Brain microvascular endothelial cell (primary cell): Measurements from ENCODE around the gene FAM78B.

ENCODE experiments used
- DNase-seq: peaks from one replicate; pipeline ENCODE4 v3.0.0-alpha.2; 2020
- H3K27ac ChIP-seq: fragments of 250-450 bp; sonication (Bioruptor Pico); 2 replicates; pipeline ENCODE4 v1.5.1; 2020; ENCODE audit warnings: mild to moderate bottlenecking, moderate library complexity
- H3K27me3 ChIP-seq: fragments of 250-450 bp; sonication (Bioruptor Pico); replicated peaks from 2 replicates; pipeline ENCODE4 v1.5.1; 2020; ENCODE audit warnings: mild to moderate bottlenecking
- H3K36me3 ChIP-seq: fragments of 250-450 bp; sonication (Bioruptor Pico); replicated peaks from 2 replicates; pipeline ENCODE4 v1.5.1; 2020; ENCODE audit warnings: mild to moderate bottlenecking
- H3K4me3 ChIP-seq: 2 replicates; pipeline ENCODE4 v1.5.1; 2011; ENCODE audit warnings: low read depth, mild to moderate bottlenecking, control low read depth, low read length, moderate library complexity
- in situ Hi-C: cut with HindIII; loops from 2 replicates; pipeline ENCODE4 v1.10.0; 2017; ENCODE audit warnings: low sequenced_read_pairs, low pct_ligation_motif_present
- TF ChIP-seq, protein P1 (sequence below): IDR thresholded peaks from 2 replicates; pipeline ENCODE4 v1.5.1; 2011; ENCODE audit warnings: low read depth, mild to moderate bottlenecking, moderate library complexity, low read length, control low read depth, inconsistent platforms; ENCODE audit errors: missing control alignments

FAM78B gene

DNA sequence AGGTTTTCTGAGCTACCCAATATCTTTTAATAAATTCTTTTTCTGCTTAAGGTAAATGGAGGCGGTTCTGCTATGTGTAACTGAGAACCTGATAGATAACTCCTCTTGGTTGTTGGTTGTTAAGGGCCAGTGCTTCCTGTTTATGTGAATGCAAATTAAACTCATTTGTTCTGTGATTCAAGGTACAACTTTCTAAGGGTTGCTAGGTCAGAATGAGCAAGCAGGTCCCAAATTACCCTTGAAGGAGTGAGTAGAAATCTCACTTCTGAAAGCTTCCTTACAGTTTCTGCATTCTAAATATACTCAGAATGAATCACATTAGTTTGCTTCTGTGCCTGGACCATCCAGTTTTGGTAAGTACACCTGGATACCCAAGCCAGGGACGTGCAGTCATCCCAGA, 15.5 kb upstream of the FAM78B start:
- in situ Hi-C loops = no loop called here

DNA sequence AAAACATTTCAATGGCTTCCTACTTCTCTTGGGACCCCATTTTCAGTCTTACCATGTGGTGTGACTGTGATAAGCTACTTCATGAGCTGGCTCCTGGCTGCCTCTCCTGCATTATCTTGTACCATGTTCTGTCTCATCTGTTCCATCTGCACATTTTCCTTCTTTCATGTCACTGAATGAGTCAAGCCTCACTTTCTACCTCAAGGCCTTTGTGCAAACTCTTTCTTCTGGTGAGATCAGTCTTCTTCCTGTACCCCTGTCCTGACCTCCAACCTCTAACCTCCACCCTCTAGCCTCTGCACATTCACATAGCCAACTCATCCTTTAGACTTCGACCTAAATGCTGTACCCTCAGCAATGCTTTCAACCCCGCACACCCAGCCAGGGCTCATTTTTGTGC, 9.6 kb upstream of the FAM78B start:
- TF ChIP-seq, protein P1, sequence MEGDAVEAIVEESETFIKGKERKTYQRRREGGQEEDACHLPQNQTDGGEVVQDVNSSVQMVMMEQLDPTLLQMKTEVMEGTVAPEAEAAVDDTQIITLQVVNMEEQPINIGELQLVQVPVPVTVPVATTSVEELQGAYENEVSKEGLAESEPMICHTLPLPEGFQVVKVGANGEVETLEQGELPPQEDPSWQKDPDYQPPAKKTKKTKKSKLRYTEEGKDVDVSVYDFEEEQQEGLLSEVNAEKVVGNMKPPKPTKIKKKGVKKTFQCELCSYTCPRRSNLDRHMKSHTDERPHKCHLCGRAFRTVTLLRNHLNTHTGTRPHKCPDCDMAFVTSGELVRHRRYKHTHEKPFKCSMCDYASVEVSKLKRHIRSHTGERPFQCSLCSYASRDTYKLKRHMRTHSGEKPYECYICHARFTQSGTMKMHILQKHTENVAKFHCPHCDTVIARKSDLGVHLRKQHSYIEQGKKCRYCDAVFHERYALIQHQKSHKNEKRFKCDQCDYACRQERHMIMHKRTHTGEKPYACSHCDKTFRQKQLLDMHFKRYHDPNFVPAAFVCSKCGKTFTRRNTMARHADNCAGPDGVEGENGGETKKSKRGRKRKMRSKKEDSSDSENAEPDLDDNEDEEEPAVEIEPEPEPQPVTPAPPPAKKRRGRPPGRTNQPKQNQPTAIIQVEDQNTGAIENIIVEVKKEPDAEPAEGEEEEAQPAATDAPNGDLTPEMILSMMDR = no peak
- in situ Hi-C loops = no loop called here
- Histone ChIP-seq H3K4me3 (no peak overlapping the region), H3K27me3 (no peaks in the 10 kb centered on the region), H3K27ac (no peak overlapping the region), H3K36me3 (no peaks in the 10 kb centered on the region)
- DNase-seq = no peak

More for the DNA sequence above, 15.5 kb upstream of the FAM78B start:
- TF ChIP-seq, protein P1 = no peak
- no peaks in the 10 kb centered on the region for H3K36me3 ChIP-seq
- no peak overlapping the region for H3K4me3 ChIP-seq
- no peak overlapping the region for H3K27ac ChIP-seq
- DNase-seq = no peak
- no peaks in the 10 kb centered on the region for H3K27me3 ChIP-seq

DNA sequence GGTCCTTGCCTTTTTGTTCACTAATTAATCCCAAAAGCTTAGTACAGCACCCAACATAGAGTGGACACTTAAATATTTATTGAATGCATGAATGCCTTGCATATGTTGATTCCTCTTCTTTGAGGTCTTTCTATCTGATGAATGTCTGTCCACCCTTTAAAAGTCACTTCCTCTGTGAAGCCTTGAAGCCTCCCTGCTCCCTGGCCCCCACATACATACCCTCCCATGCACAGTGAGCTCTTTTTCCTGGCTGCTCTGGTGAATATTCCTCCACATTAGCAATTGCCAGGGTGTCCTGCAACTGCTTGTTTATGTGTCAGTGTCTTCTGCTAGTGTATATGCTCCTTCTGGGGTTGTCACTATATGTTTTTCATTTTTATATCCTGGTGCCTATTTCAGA, 8.2 kb upstream of the FAM78B start:
- Histone ChIP-seq H3K27me3 (no peaks in the 10 kb centered on the region), H3K36me3 (no peaks in the 10 kb centered on the region), H3K27ac (no peak overlapping the region), H3K4me3 (no peak overlapping the region)
- TF ChIP-seq, protein P1 = no peak
- no peak for DNase-seq
- in situ Hi-C loops = no loop called here

DNA sequence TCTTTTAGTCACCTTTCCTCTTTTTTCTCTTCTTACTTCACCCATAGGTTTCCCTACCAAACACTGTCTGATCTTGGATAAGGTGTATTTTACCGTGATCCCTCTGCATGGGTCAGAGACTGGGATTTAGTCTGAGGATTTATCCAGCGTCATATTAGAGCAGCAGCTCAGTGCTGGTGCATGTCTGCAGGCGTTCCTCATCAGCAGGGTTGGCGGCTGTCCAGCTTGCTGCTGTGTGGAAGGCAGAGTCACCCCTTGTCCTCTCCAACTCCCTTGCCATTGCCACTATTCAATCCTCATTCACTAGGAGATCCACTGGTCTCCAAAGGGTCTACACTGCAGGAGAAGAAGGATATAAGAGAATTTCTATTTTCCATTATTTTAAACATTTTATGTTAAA, 7.3 kb upstream of the FAM78B start:
- H3K27me3 ChIP-seq = no peaks in the 10 kb centered on the region
- no peak overlapping the region for H3K27ac ChIP-seq
- no peak for DNase-seq
- TF ChIP-seq, protein P1 = no peak
- in situ Hi-C loops = no loop called here
- no peaks in the 10 kb centered on the region for H3K36me3 ChIP-seq
- no peak overlapping the region for H3K4me3 ChIP-seq

DNA sequence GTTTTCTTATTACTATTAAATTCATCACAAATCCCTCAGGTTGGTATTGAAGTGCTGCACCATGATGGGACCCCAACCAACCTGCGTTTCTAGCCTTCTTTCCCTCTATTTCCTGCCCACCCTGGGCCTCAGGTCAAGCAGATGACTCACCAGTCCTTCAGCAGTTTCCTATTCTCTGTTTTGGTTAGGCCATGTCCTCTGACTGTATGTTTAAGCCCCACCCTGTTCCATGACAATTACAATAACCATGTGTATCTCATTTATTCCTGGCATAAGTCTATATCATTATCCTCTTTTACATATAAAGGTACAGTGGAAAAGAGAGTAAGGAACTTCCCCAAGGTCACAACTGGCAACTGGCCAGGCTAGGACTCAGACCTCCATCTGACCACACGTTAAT, 5.3 kb upstream of the FAM78B start:
- in situ Hi-C loops = no loop called here
- H3K4me3 ChIP-seq = no peak overlapping the region
- TF ChIP-seq, protein P1 = no peak
- H3K27ac ChIP-seq = no peak overlapping the region
- H3K27me3 ChIP-seq = peaks cover 2% of the 10 kb centered on the region
- no peaks in the 10 kb centered on the region for H3K36me3 ChIP-seq
- DNase-seq = no peak

DNA sequence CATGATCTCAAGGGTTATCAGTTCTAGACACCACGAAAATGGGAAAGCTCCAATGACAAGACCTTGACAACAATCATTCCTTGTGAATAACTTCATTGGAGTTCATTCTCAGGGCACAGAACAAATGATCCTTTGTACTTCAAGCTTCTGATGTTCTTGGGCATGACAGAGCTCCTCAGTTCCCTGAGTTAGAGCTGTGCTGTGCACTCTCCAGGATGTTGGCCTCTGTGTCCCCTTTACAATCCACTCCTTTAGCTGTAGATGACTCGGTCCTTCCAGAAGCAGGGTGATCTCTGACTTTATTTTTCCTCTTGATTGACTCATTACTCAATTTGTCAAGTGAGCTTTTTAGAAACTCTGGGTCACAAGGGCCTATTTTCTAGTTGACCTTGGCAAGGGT, 3.9 kb upstream of the FAM78B start:
- DNase-seq = no peak
- peaks cover 12% of the 10 kb centered on the region for H3K27me3 ChIP-seq
- in situ Hi-C loops = no loop called here
- TF ChIP-seq, protein P1 = no peak
- no peak overlapping the region for H3K4me3 ChIP-seq
- H3K27ac ChIP-seq = no peak overlapping the region
- H3K36me3 ChIP-seq = no peaks in the 10 kb centered on the region
